ENCODE measurements around the gene RNF208.

DNA sequence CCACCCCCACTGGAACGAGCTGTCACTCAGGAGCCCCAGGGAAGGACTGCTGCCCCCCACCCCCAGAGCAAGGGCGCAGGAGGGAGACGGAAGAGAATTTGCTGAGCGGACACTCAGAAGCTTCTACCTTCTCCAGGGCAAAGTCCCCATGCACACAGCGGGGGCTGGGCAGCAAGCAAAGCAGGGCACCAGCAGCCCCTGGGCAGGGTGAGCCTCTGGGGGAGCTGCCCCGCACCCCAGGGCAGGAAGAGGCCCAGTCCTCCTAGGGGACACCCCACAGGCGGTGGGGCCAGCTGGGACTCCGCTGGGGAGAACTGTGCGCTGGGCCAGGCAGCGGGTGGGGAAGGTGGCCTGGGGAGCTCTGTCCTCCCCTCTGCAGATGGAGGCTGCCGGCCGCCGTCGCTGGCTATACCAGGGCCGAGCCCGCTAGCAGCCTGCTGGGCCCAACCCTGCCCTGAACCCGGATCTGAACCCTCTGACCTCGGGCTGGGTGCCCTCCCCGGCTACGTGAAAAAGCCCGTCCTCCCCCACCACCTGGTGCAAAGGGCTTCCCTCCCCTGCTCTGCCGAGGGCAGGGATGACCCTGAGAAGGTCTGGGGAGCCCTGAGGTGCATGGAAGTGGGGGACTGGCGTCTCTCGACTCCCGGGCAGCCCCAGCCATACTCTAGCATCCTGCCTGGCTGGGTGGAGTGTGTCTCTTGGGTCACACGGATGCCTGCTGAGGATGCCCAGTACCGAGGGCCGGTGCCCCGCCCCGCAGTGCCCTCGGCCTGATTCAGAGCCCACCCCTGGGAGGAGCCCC, 8.1 kb upstream of the RNF208 start:
- TF ChIP-seq FOXP2 (optimal IDR thresholded peaks at IDR 0.05; ENCODE audit: control extremely low read depth, extremely low read length, insufficient read depth) (no peak), POLR2AphosphoS5 (IDR thresholded peaks at IDR 0.05; ENCODE audit: borderline replicate concordance, low read depth, low read length) (no peak)

Data from SK-N-MC (cell line).